NCI-H345 (cell line): Measurements from ENCODE around the gene FHL1.
"Not testable (repeated sequence)": the region's sequence is repeated elsewhere in the genome, so short reads cannot be mapped to it uniquely, and the experiment has no call there.

Experiments
- DNase-seq: peaks from one replicate; lab custom pipeline; 2025; lab: John Stamatoyannopoulos, UW

The FHL1 gene

GRCh38 chrX:136147315-136147901 lies at the start of gene FHL1:
Gene FHL1, plus strand, starts transcription at chrX:136147533.
- peak; percentile 4 for DNase-seq

GRCh38 chrX:136097871-136098805 lies 49.2 kb upstream of the FHL1 start:
- DNase-seq: no peak

DNA sequence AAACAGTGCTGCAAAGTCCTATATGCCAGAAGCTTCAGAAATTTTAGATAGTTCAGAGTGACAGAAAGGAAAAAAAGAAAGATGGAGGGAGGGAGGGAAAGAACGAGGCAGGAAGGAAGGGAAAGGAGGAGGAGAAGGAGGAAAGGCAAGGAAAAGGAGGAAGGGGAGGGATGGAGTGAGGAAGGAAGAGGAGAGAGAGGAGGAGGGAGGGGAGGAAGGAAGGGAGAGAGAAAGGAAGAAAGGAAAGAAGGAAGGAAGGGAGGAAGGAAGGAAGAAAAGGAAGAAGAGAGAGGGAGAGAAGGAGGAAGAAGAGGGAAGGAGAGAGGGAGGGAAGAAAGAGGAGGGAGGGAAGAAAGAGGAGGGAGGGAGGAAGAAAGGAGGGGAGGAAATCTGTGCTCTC lies 42.4 kb upstream of the FHL1 start:
- DNase-seq: no peak

- DNase-seq: no peak
These were observed 40.3 kb upstream of the FHL1 start for GRCh38 chrX:136106920-136107528.

DNA sequence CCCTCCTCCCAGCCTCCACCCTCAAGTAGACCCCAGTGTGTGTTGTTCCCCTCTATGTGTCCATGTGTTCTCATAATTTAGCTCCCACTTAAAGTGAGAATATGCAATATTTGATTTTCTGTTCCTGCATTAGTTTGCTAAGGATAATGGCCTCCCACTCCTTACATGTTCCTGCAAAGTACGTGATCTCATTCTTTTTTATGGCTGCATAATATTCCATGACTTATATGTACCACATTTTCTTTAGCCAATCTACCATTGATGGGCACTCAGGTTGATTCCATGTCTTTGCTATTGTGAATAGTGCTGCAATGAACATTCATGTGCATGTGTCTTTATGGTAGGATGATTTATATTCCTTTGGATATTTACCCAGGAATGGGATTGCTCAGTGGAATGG lies 38.4 kb upstream of the FHL1 start:
- not testable (repeated sequence) for DNase-seq

DNA sequence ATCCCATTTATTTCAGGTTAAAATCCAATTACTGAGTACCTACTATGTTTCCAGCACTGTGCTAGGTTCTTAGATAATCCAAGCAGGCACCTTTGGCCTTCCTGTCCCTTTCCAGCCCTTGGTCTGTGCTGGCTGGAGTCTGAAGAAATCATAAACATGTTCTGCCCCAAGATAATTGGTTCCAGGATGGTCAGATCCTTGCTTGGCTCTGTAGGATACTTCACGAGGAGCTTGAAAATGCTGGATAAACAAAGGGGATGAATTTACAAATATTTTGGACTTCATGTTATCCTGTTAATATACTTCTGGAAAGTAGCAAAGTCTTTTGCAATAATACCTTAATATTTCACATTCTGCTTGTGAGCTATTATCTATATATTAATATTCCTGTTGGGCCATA lies 35.0 kb upstream of the FHL1 start:
- no peak for DNase-seq

DNA sequence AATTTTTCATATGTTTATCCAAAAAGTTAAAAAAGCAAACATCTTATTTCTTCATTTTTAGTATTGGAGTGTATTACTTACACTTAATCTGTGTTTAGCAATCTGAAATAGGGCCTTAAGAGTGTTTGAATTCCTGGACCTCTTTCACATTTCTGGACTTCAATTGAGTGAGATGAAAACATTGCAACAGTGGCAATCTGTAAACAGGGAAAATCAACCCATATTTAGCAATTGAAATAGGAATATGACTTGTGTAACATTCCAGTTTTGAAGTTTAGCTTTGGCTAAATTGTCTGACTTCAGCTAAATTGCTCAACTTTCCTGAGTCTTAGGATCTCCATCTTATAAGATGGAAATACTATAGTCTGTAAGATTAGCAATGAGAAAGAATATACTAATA lies 34.6 kb upstream of the FHL1 start:
- no peak for DNase-seq

DNA sequence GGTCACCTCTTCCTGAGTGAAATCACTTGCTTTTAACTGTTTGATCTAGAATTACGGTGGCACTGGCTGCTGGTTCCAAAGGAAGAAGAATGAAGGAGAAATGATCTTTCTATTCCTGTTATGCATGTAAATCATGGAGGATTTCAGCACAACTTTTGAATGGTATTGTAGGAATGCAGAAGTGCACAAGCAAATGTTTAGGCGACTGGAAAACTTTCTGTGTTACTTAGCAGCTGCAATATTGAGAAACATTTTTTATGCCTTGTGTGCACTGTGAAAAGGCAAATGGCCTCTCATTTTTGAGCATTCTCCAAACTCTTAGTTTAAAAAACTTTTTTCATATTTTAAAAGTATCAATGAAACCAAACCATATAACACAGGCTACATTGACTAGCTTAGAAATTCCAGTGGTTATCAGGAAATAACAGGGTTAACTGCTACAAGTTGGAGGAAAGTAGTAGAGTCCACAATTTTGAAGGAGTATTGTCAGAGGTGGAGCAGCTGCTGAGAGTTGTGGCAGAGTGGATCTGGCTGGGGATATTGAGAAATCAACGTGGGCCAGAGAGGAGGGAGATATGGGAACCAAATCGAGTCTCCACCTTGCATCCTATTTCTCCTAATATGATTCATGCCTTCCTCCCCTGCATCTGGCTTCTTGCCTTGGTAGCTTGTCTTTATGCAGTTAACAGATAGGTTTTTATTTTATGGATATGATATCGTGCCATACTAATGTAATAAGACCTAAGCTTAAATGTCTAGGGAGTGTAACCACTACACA lies 32.0 kb upstream of the FHL1 start:
- DNase-seq: no peak

DNA sequence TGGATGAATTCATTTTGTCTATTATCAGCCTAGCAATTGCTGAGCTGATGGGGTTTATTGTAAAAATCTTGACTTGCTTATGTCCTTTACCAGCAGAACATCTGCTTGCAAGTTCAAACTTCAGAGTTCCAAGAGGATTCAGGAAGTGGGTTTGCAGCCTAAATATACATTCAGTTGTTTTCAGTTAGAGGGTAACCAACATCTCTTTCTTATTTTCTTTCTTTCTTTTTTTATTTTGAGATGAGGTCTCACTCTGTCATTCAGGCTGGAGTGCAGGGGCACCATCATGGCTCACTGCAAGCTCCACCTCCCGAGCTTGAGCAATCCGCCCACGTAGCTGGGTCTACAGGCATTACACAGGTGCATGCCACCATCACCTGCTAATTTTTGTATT lies 31.4 kb upstream of the FHL1 start:
- no peak for DNase-seq

DNA sequence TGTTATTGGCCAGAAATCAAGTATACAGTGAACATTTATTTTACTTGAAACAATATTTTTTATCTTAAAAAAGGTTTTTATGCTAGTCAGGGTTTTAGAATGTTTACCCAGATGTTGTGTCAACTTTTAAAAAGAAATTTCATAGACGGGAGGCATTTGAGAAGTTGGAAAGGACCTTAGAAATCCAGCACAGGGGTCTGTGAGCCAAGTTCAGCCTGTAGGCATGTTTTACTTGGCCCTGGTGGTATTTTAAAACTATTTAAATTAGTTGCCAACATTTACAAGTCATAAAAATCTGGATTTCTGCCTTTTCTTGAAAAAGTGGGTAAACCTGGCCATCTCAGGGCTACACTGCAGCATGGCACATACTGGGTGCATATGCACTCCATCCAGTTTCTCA lies 25.5 kb upstream of the FHL1 start:
- DNase-seq: no peak

GRCh38 chrX:136122207-136122606 lies 25.1 kb upstream of the FHL1 start:
- no peak for DNase-seq

DNA sequence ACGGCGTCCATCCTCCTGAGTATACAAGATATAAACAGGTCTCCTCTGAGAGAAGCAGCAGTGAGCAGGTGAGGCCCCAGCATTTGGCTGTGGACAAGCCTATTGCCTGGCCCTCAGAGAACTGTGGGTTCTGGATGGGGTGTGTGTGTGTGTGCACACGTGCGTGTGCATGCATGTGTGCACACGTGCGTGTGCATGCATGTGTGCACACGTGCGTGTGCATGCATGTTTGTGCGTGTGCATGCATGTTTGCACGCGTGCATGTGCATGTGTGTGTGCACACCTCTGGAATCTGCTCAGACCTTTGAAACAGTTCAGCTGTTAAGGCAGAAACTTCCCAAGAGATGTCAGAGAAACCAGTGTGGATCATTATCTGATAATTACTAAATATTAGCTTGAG lies 22.2 kb upstream of the FHL1 start:
- no peak for DNase-seq

DNA sequence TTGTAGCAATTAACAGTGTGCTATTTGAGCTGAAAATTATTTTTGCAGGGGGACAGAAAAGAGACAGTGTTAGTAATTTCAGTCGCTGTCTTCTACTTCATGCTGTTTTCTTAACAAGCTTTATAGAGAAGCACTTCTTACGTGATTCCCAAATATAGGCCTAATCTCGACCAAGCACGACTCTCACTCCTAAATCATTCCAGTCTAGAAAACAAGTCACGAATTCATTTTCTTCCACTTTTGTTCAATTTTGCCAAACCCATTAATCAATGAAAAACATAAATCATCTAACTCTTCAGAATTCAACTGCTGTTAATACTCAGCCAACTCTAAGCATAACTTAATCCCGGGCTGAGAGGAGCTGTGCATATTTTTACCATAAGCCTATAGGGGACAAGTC lies 21.0 kb upstream of the FHL1 start:
- DNase-seq: no peak

GRCh38 chrX:136126872-136127406 lies 20.4 kb upstream of the FHL1 start:
- DNase-seq: no peak

GRCh38 chrX:136128743-136129142 lies 18.6 kb upstream of the FHL1 start:
- no peak for DNase-seq

GRCh38 chrX:136130931-136131833 lies 16.2 kb upstream of the FHL1 start:
- DNase-seq: no peak

DNA sequence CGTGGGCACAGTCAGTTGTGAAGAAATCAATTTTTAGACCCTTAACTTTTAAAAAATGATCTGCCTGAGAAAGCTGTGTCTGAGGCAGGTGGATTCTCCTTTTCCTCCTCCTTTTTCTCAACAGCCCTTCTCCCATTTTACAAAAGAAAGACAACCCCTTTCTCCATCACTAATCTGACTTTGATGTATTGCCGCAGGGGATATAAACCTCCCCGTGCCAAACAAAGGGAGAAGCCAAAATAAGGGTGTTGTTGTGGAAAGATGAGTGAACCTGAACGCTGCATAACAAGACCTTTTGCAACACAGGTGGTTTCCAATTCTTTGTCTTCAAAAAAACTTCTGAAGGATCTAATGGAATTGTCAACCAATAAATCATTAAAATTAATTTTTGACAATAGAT lies 8.4 kb upstream of the FHL1 start:
- DNase-seq: no peak

DNA sequence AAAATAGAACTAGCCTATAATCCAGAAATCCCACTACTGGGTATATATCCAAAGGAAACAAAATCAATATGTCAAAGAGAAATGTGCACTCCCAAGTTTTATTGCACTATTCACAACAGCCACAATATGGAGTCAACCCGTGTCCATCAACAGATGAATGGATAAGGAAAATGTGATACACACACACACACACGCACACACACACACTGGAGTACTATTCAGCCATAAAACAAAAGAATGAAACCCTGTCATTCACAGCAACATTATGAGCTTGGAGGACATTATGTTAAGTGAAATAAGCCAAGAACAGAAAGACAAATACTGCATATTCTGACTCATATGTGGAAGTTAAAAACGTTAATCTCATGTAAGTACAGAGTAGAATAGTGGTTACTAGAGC lies 5.8 kb upstream of the FHL1 start:
- DNase-seq: no peak

DNA sequence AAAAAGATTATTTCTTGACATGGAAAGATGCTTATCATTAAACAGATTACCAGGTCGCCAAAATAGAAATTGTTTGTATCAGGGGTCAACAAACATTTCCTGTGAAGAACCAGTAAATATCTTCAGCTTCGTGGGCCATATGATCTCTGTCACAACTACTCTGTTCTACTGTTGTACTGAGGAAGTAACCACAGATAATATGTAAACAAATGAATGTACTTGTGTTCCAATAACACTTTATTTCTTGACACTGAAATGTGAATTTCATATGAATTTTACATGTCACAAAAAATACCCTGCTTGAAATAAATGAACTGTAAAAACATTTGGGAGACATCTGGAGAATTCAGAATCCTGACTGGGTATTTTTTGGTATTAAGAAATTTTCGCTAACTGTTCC lies 4.7 kb upstream of the FHL1 start:
- no peak for DNase-seq

- DNase-seq: no peak
These were observed 3.6 kb upstream of the FHL1 start for GRCh38 chrX:136143711-136144110.
